Measurements from ENCODE around the gene ALK.

DNA sequence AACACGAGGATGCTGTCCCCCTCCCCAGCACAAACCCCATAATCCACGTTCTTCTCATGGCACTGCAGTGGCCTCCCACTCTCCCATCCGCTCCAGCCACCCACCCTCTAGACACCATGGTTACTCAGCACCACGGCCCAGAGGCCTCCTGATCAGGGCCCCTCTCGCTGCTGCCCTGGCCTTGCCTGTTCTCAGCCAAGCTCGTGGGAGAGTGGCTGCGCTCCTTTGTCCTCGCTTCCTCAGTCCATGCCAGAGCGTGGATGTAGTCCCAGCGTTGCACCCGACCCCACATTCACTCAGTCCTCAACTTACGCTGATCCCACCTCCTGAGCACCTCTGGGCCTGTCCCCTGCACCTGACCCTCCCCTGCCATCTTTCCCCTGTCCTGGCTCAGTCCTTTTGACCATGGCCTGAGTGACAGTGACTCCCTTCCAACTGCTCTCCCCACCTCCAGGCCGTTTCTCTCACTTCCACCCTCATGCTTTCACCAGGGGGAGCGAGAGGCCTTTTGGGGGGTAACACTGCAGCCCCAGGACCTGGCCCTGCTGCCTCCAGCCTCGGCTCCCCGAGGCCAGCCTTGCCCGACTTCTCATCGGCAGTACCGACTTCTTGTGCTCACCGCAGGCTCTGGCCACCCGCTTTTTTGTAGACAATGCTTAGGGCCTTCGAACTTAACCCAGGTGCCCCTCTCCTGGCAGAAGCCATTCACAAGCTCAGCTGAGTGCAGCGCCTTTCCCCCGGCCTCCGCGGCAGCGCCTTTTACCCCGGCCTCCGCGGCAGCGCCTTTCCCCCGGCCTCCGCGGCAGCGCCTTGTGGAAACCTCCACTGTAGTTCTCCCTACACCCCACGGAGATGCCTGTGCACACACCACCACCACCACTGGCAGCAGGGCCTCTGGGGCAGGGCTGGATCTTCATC, 674.7 kb downstream of the ALK start:
- TF ChIP-seq POLR2A (IDR thresholded peaks at IDR 0.05): no peak
- TF ChIP-seq, protein P1, sequence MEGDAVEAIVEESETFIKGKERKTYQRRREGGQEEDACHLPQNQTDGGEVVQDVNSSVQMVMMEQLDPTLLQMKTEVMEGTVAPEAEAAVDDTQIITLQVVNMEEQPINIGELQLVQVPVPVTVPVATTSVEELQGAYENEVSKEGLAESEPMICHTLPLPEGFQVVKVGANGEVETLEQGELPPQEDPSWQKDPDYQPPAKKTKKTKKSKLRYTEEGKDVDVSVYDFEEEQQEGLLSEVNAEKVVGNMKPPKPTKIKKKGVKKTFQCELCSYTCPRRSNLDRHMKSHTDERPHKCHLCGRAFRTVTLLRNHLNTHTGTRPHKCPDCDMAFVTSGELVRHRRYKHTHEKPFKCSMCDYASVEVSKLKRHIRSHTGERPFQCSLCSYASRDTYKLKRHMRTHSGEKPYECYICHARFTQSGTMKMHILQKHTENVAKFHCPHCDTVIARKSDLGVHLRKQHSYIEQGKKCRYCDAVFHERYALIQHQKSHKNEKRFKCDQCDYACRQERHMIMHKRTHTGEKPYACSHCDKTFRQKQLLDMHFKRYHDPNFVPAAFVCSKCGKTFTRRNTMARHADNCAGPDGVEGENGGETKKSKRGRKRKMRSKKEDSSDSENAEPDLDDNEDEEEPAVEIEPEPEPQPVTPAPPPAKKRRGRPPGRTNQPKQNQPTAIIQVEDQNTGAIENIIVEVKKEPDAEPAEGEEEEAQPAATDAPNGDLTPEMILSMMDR (IDR thresholded peaks at IDR 0.05): no peak
- TF ChIP-seq EP300 (IDR thresholded peaks at IDR 0.05): no peak
